LNCAP (cell line): ENCODE measurements around the gene ERAS.

Experiments used
- TF ChIP-seq, protein P1 (sequence below): fragments of 450-650 bp; IDR thresholded peaks from 2 replicates; pipeline ENCODE4 v1.5.1; 2017; ENCODE audit warnings: mild to moderate bottlenecking

ERAS gene, protein sequence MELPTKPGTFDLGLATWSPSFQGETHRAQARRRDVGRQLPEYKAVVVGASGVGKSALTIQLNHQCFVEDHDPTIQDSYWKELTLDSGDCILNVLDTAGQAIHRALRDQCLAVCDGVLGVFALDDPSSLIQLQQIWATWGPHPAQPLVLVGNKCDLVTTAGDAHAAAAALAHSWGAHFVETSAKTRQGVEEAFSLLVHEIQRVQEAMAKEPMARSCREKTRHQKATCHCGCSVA

DNA sequence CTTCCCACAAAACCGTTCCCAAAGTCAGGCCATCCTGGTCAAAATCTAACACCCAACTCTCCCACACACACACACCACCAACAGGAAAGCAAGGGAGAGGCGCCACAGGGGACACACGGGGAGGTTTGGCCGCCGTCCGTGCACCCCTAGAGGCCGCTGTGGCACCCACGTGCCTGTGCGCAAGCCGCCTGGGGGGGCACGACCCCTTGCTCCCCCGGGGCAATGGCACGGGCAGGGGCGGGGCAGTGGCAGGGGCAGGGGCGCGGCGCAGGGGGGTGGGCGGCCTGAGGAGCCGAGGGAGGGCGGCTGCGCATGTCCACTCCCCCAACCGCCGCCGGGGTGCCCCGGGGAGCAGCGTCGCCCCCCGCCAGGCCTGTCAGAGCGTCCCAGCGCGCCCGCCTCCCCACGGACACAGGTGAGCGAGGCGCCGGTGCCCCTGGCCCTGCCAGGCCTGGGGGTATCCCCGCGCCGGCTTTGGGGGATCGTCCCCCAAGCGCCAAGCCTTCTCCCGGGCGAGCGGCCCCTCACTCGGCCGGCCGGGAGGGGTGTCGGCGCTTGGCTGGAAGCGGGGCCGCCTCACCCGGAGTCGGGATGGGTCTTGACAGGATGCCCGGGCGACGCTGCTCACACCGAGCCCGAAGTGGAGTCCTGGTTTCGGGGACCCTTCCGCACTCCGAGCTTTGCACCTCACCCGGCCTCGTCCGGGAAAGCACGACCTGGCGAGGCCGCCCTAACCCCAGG lies at the start of gene ERAS:
ERAS (plus strand) TSS at position 379 of the 741 bp plus-strand sequence. CDS start 2,611 bp downstream, outside the sequence.
- TF ChIP-seq, protein P1, sequence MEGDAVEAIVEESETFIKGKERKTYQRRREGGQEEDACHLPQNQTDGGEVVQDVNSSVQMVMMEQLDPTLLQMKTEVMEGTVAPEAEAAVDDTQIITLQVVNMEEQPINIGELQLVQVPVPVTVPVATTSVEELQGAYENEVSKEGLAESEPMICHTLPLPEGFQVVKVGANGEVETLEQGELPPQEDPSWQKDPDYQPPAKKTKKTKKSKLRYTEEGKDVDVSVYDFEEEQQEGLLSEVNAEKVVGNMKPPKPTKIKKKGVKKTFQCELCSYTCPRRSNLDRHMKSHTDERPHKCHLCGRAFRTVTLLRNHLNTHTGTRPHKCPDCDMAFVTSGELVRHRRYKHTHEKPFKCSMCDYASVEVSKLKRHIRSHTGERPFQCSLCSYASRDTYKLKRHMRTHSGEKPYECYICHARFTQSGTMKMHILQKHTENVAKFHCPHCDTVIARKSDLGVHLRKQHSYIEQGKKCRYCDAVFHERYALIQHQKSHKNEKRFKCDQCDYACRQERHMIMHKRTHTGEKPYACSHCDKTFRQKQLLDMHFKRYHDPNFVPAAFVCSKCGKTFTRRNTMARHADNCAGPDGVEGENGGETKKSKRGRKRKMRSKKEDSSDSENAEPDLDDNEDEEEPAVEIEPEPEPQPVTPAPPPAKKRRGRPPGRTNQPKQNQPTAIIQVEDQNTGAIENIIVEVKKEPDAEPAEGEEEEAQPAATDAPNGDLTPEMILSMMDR: no peak

DNA sequence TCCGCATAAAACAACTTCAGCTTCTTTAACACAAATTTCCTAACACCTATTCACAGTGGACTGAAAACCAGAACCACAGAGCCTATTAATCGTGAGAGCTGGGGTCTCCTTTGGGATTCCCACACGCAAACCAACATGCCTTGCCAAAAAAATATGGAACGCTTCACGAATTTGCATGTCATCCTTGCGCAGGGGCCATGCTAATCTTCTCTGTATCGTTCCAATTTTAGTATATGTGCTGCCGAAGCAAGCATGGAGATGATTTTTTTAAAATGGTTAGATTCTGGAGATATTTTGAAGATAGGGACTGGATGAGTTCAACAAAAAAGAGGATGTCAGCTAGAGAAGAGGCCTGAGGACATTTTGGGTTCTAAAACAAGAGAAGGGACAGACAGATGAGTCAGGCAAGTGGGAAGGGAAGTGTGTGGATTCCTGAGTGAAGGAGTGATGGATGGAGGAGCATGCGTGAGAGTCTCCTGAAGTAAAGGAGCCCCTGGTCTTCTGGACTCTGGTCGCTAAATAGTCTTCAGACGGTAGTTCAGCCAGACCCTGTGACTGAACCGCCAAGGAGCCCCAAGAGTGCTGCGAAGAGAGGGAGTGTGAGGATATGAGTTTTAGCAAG lies 49.4 kb upstream of the ERAS start:
- TF ChIP-seq, protein P1: no peak

DNA sequence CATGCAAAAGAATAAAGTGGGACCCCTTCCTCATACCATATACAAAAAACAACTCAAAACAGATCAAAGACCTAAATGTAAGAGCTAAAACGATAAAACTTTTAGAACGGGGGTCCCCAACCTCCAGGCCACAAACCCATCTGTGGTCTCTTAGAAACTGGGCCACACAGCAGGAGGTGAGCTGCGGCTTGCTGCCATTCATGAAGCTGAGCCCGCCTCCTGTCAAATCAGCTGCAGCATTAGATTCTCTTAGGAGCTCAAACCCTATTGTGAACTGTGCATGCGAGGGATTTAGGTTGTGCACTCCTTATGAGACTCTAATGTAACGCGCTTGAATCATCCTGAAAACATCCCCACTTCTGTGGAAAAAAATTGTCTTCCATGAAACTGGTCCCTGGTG lies 46.9 kb upstream of the ERAS start:
- TF ChIP-seq, protein P1: no peak

DNA sequence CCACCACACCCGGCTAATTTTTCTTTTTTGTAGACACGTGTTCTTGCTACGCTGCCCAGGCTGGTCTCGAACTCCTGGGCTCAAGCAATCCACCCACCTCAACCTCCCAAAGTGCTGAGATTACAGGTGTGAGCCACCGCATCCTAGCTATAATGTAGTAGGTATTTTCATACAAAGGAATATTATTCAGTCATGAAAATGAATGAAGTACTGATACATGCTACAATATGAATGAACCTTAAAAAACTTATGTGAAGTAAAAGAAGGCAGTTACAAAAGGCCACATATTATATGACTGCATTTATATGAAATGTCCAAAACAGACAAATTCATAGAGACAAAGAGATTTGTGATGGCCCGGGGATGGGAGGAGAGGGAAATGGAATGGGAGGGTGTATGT lies 44.6 kb upstream of the ERAS start:
- TF ChIP-seq, protein P1: no peak

DNA sequence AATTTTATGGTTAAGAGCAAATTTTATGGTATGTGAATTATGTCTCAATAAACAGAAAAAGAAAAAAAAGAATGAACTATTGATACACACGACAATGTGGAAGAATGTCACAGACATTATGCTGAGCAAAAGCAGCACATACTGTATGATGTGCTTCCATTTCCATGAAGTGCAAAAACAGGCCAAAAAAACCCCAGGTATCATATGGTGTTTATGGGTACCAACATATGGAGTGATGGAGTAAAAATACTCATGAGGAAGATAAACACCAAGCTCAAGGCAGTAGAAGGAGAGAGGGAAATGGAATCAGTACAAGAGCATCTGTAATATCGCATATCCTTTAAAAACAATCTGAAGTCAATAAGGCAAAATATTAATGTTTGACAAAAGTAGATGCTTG lies 44.1 kb upstream of the ERAS start:
- TF ChIP-seq, protein P1: no peak

DNA sequence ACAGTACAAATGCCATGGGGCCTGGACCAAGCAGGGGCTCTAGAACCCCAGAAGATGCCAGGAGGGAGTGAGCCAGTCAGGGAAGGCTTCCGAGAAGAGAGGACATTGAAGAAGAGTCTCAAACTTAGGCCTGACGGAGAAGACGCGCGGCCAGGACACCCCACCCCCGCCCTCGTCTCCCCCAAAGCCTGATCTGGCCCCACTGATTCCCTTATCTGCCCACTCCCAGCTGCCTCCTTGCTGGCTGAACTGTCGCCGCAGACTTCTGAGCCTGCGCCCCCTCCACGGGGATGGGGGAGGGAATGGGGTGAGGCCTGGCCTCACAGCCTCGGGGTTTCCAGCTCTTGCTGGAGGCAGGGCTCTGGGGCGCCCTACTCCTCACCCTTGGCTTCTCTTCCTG lies 43.5 kb upstream of the ERAS start:
- TF ChIP-seq, protein P1: no peak

DNA sequence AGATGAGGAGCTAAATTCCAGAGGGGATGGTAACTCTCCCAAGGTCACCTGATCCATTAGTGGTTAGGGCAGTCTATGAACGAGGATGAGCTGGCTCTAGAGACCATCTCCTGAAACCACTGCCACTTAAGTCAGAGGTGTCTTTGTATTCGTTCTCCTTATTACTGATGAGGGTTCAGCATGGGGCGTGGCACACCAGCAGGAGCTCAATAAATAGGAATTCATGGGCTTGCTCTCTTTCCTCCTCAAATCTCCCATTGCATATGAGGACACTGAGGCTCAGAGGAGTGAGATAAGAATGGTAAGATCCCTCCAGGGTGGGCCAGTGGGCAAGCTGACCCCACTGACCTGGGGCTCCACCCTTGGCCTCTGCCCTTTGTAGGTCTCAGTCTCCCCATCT lies 41.6 kb upstream of the ERAS start:
- TF ChIP-seq, protein P1: no peak
